Cardiac muscle cell (in vitro differentiated cells and primary cell): ENCODE data around the gene NUDT22. TPM values are rescaled to one million over a fixed set of nuclear protein-coding genes. Genes with fewer than 3 reads are reported as not detected.
A peak's percentile ranks its signal among the peaks of the same experiment; 100 is the strongest.

Experiments used
- DNase-seq, 2 donors: peaks; one replicate each; pipeline versions ENCODE4 v3.0.0 to v3.0.0-alpha.2; 2010 to 2017; ENCODE audit warnings: low read depth in 1 of 2, low spot score in 1 of 2
- H3K27ac ChIP-seq: fragments of 200-600 bp; sonication (generic); 2 replicates; pipeline ENCODE4 v1.5.1; 2016
- H3K27me3 ChIP-seq: fragments of 200-600 bp; sonication (generic); 2 replicates; pipeline ENCODE4 v1.6.0; 2016; ENCODE audit warnings: control low read depth
- H3K36me3 ChIP-seq: fragments of 200-600 bp; sonication (generic); 2 replicates; pipeline ENCODE4 v1.5.1; 2016; ENCODE audit warnings: control low read depth
- H3K4me1 ChIP-seq: fragments of 200-600 bp; sonication (generic); 2 replicates; pipeline ENCODE4 v1.8.1; 2017; ENCODE audit warnings: low read depth, mild to moderate bottlenecking, mixed run types
- H3K4me3 ChIP-seq: fragments of 200-600 bp; sonication (generic); 2 replicates; pipeline ENCODE4 v1.5.1; 2016; ENCODE audit warnings: mild to moderate bottlenecking
- H3K9me3 ChIP-seq: fragments of 200-600 bp; sonication (generic); 2 replicates; pipeline ENCODE4 v1.5.1; 2017; ENCODE audit warnings: low read depth, mild to moderate bottlenecking, control low read depth
- CTCF ChIP-seq: IDR thresholded peaks from 2 replicates; pipeline ENCODE4 v1.5.1; 2012; ENCODE audit warnings: low read depth, mild to moderate bottlenecking, low read length
- polyA plus RNA-seq: library from polyadenylated mRNA; unstranded; fragments of >200 nt; fragmentation: Nextera tagmentation; extraction: Ambion mirVana; gene quantifications from 2 replicates; pipeline ENCODE4 v1.2.1, GENCODE V29; 2016
- total RNA-seq: library from RNA; depleted of rRNA; stranded (reverse); fragments of >200 nt; gene quantifications from 2 replicates; pipeline ENCODE4 v1.2.3, GENCODE V29; 2016

The NUDT22 gene
- total and polyA plus RNA-seq, 2 experiments from 2014 or later = 76.0 to 90.6 TPM

- H3K4me1 ChIP-seq = peaks cover 5% of the 10 kb centered on the region
- DNase-seq = no peak
- no peaks in the 10 kb centered on the region for H3K27me3 ChIP-seq
- H3K36me3 ChIP-seq = no peaks in the 10 kb centered on the region
- peak overlapping the region; percentile 48 for H3K4me3 ChIP-seq
- H3K27ac ChIP-seq = no peak overlapping the region
- H3K9me3 ChIP-seq = no peaks in the 10 kb centered on the region
- TF ChIP-seq CTCF = no peak
Observed at GRCh38 chr11:64247729-64248531, 21.9 kb downstream of the NUDT22 start.

GRCh38 chr11:64248578-64248977 is 22.5 kb downstream of the NUDT22 start:
- Histone ChIP-seq H3K27ac (no peak overlapping the region), H3K4me1 (peaks cover 5% of the 10 kb centered on the region), H3K27me3 (no peaks in the 10 kb centered on the region), H3K9me3 (no peaks in the 10 kb centered on the region), H3K36me3 (no peaks in the 10 kb centered on the region), H3K4me3 (no peak overlapping the region)
- DNase-seq = no peak
- TF ChIP-seq CTCF = no peak

- H3K27ac ChIP-seq = no peak overlapping the region
- H3K9me3 ChIP-seq = no peaks in the 10 kb centered on the region
- no peaks in the 10 kb centered on the region for H3K27me3 ChIP-seq
- H3K36me3 ChIP-seq = no peaks in the 10 kb centered on the region
- no peak for TF ChIP-seq CTCF
- H3K4me1 ChIP-seq = peaks cover 5% of the 10 kb centered on the region
- DNase-seq = no peak
- H3K4me3 ChIP-seq = no peak overlapping the region
Observed at GRCh38 chr11:64249038-64249437, 23.0 kb downstream of the NUDT22 start.

- Histone ChIP-seq H3K4me3 (no peak overlapping the region), H3K27me3 (no peaks in the 10 kb centered on the region), H3K9me3 (no peaks in the 10 kb centered on the region), H3K4me1 (peaks cover 5% of the 10 kb centered on the region), H3K36me3 (no peaks in the 10 kb centered on the region), H3K27ac (no peak overlapping the region)
- DNase-seq = no peak
- TF ChIP-seq CTCF = no peak
Observed at GRCh38 chr11:64249563-64250414, 23.7 kb downstream of the NUDT22 start.

GRCh38 chr11:64250415-64251015 is 24.4 kb downstream of the NUDT22 start:
- H3K9me3 ChIP-seq = no peaks in the 10 kb centered on the region
- peak overlapping the region; percentile 82 for H3K4me3 ChIP-seq
- no peak for TF ChIP-seq CTCF
- no peaks in the 10 kb centered on the region for H3K27me3 ChIP-seq
- H3K27ac ChIP-seq = no peak overlapping the region
- no peaks in the 10 kb centered on the region for H3K36me3 ChIP-seq
- H3K4me1 ChIP-seq = peaks cover 5% of the 10 kb centered on the region
- peak in 1 of 2 donors; percentile 57 for DNase-seq
